CD4-positive, alpha-beta T cell treated with Interleukin-17A for 4 hours (primary cell): ENCODE results near the gene AP5B1.
"Not testable (repeated sequence)": the region's sequence is repeated elsewhere in the genome, so short reads cannot be mapped to it uniquely, and the experiment has no call there.

Experiments used
- DNase-seq: peaks from one replicate; pipeline ENCODE4 v3.0.0-alpha.2; 2020; ENCODE audit warnings: mixed read lengths

Gene AP5B1

GRCh38 chr11:65782816-65783228, 2.0 kb upstream of the AP5B1 start:
- DNase-seq: no peak

GRCh38 chr11:65781962-65782815, 1.4 kb upstream of the AP5B1 start:
- no peak for DNase-seq

DNA sequence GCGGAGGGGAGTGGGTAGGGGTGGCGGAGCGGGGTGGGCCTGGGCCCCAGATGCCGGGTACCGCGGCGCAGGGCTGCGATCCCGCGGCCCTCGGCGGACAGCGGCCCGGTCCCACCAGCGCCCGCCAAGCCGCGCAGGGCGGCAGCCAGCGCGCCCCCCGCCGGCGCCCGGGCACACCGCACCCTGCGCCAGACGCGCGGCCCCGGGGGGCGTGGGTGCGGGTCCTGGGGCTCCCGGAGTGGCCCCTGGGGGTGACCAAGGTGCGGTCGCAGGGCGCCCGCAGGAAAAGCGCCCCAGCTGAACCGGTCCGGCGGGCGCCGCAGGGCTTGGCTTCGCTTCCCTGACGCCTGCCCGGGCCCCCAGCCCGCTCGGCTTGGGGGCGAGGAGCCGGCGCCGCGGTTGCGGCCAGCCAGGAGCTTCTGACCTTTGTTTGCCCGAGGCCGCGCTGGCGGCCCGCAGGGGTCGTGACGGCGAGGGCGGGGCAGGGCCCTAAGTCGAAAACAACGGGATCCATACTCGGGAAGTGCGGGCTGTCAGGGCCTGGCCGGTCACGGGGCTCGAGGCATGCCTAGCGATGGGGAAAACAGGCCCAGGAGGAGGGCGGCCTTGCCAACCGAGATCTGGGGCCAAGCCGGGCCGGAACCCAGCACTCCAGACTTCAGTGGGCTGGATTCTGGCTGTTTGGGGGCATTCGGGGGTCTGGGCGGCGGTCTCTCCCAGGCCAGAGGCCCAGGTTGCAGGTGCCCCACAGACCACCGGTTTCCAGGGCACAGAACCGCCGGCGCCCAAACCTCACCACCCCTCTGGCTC, 581 bp upstream of the AP5B1 start:
- no peak for DNase-seq

GRCh38 chr11:65779919-65780769, 632 bp downstream of the AP5B1 start:
- DNase-seq: peak; percentile 78

- no peak for DNase-seq
Measured at GRCh38 chr11:65779669-65779918, 1.2 kb downstream of the AP5B1 start.

- no peak for DNase-seq
Measured at GRCh38 chr11:65778901-65779668, 1.7 kb downstream of the AP5B1 start.

- no peak for DNase-seq
Measured at GRCh38 chr11:65778431-65778900, 2.3 kb downstream of the AP5B1 start.

GRCh38 chr11:65777821-65778361, 2.9 kb downstream of the AP5B1 start:
- no peak for DNase-seq

- DNase-seq: no peak
Measured at GRCh38 chr11:65777241-65777640, 3.5 kb downstream of the AP5B1 start.

DNA sequence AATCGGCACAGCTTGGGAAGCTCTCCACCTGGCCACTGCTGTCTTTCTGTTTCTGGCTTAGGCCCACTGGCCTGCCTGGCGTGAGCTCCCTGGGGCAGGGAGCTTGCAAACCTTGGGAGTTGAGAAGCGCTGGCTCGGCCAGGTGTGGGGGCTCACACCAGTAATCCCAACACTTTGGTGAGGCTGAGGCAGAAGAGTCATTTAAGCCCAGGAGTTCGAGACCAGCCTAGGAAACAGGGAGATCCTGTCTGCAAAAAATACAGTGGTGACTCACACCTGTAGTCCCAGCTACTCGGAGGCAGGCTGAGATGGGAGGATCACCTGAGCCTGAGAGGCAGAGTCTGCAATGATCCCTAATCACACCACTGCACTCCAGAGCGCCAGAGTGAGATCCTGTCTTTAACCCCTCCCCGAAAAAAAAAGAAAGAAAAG, 4.0 kb downstream of the AP5B1 start:
- DNase-seq: no peak

DNA sequence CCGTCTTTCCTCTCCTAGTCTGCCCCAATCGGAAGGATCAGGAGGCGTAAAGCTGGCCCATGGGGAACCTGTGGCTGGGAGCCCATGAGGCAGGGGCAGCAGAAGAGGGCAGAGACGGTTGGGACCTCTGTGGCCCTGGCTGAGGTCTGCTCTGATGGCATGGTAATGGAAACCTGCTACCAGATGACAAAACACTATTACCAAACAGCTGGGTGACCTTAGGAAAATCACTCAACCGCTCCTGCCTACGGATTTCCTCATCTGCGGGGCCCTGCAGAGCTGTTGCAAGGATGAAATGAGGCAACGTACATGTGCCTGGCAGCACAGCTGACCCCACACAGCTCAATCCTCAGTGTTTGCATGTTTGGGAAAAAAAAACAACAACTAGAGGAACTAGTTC, 4.6 kb downstream of the AP5B1 start:
- no peak for DNase-seq

DNA sequence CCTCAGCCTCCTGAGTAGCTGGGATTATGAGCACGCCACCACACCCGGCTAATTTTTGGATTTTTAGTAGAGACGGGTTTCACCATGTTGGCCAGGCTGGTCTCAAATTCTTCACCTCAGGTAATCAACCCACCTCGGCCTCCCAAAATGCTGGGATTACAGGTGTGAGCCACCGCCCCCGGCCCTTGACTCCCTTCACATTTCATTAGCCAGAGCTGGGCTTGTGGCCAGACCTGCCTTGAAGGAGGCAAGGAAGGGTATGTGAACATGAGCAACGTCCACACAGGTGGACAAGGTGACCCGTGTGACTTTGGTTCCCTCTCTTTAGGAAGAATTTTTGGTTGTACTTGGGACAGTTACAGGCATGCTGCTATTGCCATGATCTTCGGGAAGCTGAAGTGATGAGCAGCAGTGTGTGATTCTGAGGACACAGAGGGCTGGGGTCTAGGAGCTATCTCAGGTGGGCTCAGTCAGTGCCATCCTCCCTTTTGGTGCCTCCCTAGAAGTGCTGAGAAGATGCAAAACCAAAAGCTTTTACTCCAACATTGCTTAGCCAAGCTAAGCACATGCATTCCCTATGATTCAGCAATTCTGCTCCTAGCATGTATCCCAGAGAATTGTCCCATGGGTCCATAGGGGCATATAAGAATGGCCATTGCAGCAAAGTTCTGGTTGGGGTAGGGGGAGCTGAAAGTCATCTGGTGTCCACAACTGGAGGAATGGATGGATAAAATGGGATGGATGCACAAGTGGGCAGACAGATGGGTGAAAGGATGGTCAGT, 6.1 kb downstream of the AP5B1 start:
- no peak for DNase-seq

DNA sequence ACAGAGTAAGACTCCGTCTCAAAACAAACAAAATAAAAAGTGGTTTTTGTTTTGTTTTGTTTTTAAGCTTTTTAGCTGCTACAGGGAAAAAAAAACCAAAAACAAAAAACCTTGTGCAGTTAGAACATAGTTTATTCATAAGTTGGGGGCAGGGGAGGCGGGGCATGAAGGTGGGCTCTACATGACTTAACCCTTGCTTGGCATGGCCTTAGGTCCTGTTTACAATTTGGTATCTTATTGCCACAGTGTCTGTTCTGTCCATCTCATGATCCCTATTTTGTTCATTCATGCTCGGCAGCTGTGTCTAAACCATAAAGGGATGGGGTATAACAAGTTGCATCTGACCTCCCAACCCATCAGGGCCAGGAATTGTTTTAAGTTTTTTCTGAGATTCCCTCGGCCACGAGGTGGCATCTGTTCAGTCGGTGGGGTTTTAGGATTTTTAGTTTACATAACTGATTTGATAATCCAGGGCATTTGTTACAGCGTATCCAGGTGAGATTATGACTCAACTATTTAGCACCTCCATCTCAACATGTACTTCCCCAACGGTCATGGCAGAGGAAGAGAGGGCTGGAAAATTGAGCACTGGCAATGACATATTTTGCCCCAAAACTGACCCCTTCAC, 6.9 kb downstream of the AP5B1 start:
- no peak for DNase-seq

DNA sequence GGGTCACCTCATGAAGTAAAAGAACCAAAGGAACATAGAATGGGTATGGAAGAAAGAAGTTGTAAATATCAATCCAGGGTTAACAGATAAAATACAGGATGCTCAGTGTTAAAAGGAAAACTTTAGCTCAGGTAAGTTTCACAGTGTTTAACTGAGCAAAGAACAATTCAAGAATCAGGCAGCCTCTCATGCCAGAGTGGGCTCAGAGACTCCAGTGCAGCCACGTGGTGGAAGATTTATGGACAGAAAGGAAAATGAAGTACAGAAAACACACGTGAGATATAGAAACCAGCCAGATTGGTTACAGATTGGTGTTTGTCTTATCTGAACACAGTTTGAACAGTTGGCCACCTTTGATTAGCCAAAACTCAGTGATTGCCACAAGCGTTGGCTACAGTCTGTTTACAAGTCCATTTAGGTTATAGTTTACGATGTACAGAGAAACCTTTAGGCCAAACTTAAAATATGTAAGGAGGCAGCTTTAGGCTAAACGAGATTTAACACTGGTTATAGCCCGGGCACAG, 9.1 kb downstream of the AP5B1 start:
- no peak for DNase-seq

DNA sequence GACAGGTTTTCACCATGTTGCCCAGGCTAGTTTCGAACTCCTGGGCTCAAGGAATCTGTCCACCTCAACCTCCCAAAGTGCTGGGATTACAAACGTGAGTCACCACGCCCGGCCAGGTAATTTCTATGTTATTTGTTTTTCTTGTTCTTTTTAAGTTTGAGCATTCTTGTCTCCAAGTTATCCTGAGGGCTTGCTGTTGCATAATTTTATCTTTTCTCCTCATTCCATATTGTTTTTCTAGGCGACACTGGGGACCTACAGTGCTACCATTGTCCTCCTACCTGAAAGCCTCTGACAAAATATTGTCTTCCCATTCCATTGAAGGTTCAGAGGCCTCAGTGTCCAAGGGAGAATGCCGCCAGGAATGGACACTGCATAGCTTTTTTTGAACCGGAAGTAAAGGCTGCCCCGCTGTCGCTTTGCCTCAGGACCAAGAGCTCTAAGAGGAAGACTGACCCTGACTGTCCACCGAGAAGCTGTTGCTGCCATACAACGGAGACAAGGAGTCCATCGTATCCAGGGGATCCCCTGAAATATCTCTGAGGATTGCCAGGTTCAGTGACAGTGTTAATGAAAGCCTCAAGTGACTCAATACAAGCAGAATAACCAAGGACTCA, 9.7 kb downstream of the AP5B1 start:
- DNase-seq: no peak

DNA sequence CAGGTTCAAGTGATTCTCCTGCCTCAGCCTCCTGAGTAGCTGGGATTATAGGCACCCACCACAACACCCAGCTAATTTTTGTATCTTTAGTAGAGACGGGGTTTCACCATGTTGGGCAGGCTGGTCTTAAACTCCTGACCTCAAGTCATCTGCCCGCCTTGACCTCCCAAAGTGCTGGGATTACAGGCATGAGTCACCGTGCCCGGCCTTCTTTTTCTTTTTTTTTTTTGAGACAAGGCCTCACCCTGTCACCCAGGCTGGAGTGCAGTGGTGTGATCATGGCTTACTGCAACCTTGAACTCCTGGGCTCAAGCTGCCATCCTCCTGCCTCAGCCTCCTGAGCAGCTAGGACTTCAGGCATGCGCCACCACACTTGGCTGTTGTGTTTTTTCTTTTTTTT, 13.0 kb downstream of the AP5B1 start:
- DNase-seq: not testable (repeated sequence)

GRCh38 chr11:65767406-65767805, 13.4 kb downstream of the AP5B1 start:
- no peak for DNase-seq

GRCh38 chr11:65766535-65766934, 14.2 kb downstream of the AP5B1 start:
- no peak for DNase-seq

GRCh38 chr11:65764434-65764833, 16.3 kb downstream of the AP5B1 start:
- no peak for DNase-seq

DNA sequence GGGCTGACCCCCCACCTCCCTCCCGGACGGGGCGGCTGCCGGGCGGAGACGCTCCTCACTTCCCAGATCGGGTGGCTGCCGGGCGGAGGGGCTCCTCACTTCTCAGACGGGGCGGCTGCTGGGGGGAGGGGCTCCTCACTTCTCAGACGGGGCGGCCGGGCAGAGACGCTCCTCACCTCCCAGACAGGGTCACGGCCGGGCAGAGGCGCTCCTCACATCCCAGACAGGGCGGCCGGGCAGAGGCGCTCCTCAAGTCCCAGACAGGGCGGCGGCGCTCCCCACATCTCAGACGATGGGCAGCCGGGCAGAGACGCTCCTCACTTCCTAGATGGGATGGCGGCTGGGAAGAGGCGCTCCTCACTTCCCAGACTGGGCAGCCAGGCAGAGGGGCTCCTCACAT, 18.0 kb downstream of the AP5B1 start:
- not testable (repeated sequence) for DNase-seq
